Activated naive CD8-positive, alpha-beta T cell treated with anti-CD3 and anti-CD28 coated beads for 36 hours (primary cell): Measurements from ENCODE around the gene SCYGR2. TPM values are rescaled to one million over a fixed set of nuclear protein-coding genes. Genes with fewer than 3 reads are reported as not detected.

Source experiments
- DNase-seq: peaks from one replicate; pipeline ENCODE4 v3.0.0; 2021
- H3K27ac Mint-ChIP-seq: one replicate; pipeline ENCODE4 v1.8.0; 2022; ENCODE audit warnings: mild to moderate bottlenecking, moderate library complexity, mixed read lengths
- H3K27me3 Mint-ChIP-seq: one replicate; pipeline ENCODE4 v1.8.0; 2022; ENCODE audit warnings: mild to moderate bottlenecking, mixed read lengths
- H3K36me3 Mint-ChIP-seq: one replicate; pipeline ENCODE4 v1.8.0; 2021; ENCODE audit warnings: mild to moderate bottlenecking, mixed read lengths
- H3K4me1 Mint-ChIP-seq: one replicate; pipeline ENCODE4 v1.8.0; 2021; ENCODE audit warnings: mixed read lengths
- H3K4me3 Mint-ChIP-seq: one replicate; pipeline ENCODE4 v1.8.0; 2022; ENCODE audit warnings: mild to moderate bottlenecking, moderate library complexity, mixed read lengths
- H3K9me3 Mint-ChIP-seq: one replicate; pipeline ENCODE4 v1.8.0; 2022; ENCODE audit warnings: mixed read lengths
- total RNA-seq, 2 experiments: library from RNA; stranded (reverse); gene quantifications; one replicate each; pipeline ENCODE4 v1.2.3, GENCODE V29; 2021

SCYGR2 gene
- total RNA-seq, 2 experiments from 2014 or later = not detected

- H3K36me3 Mint-ChIP-seq = no peaks in the 10 kb centered on the region
- DNase-seq = no peak
- H3K4me3 Mint-ChIP-seq = no peak overlapping the region
- H3K27me3 Mint-ChIP-seq = peaks cover 13% of the 10 kb centered on the region
- H3K4me1 Mint-ChIP-seq = peaks cover 2% of the 10 kb centered on the region
- H3K9me3 Mint-ChIP-seq = no peaks in the 10 kb centered on the region
- no peak overlapping the region for H3K27ac Mint-ChIP-seq
These were observed 26.7 kb downstream of the SCYGR2 start for GRCh38 chr2:227625420-227625819.

GRCh38 chr2:227626580-227627151 is 28.0 kb downstream of the SCYGR2 start:
- H3K36me3 Mint-ChIP-seq = no peaks in the 10 kb centered on the region
- no peaks in the 10 kb centered on the region for H3K9me3 Mint-ChIP-seq
- H3K4me1 Mint-ChIP-seq = peaks cover 2% of the 10 kb centered on the region
- H3K4me3 Mint-ChIP-seq = no peak overlapping the region
- no peak overlapping the region for H3K27ac Mint-ChIP-seq
- H3K27me3 Mint-ChIP-seq = peaks cover 23% of the 10 kb centered on the region
- DNase-seq = no peak

DNA sequence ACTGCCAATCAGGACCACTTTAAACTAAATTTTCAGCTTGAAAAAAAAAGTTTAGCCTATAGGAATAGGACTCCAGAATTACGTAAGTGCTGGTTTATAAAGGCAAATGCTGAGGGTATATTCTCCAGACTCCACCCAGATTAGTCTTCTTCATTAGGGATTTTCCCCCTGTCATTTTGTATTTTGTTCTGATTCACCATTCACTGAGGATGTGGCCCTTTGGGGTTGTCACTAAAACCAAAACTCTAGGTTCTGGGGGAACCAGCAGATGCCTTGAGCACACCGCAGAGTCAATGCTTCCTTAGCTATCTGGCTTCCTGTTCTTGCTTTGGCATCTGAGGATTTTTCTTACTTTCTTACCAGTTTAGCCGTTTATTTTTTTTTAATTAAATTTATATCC is 29.1 kb downstream of the SCYGR2 start:
- H3K9me3 Mint-ChIP-seq = no peaks in the 10 kb centered on the region
- DNase-seq = no peak
- H3K36me3 Mint-ChIP-seq = no peaks in the 10 kb centered on the region
- H3K27ac Mint-ChIP-seq = no peak overlapping the region
- H3K4me3 Mint-ChIP-seq = no peak overlapping the region
- peaks cover 24% of the 10 kb centered on the region for H3K27me3 Mint-ChIP-seq
- peaks cover 2% of the 10 kb centered on the region for H3K4me1 Mint-ChIP-seq

- Mint-ChIP-seq H3K4me3 (no peak overlapping the region), H3K36me3 (no peaks in the 10 kb centered on the region), H3K4me1 (peaks cover 2% of the 10 kb centered on the region), H3K27me3 (peaks cover 24% of the 10 kb centered on the region), H3K27ac (no peak overlapping the region), H3K9me3 (no peaks in the 10 kb centered on the region)
- DNase-seq = no peak
These were observed 30.7 kb downstream of the SCYGR2 start for GRCh38 chr2:227629435-227629834.

- Mint-ChIP-seq H3K36me3 (no peaks in the 10 kb centered on the region), H3K4me3 (no peak overlapping the region), H3K9me3 (no peaks in the 10 kb centered on the region), H3K27me3 (peaks cover 24% of the 10 kb centered on the region), H3K27ac (no peak overlapping the region), H3K4me1 (peaks cover 2% of the 10 kb centered on the region)
- no peak for DNase-seq
These were observed 31.6 kb downstream of the SCYGR2 start for GRCh38 chr2:227630322-227630721.

GRCh38 chr2:227632827-227633226 is 34.1 kb downstream of the SCYGR2 start:
- Mint-ChIP-seq H3K36me3 (no peaks in the 10 kb centered on the region), H3K27ac (no peak overlapping the region)

GRCh38 chr2:227634201-227634600 is 35.5 kb downstream of the SCYGR2 start:
- H3K9me3 Mint-ChIP-seq = no peaks in the 10 kb centered on the region
- H3K36me3 Mint-ChIP-seq = no peaks in the 10 kb centered on the region
- DNase-seq = no peak
- H3K27me3 Mint-ChIP-seq = peaks cover 21% of the 10 kb centered on the region
- H3K4me1 Mint-ChIP-seq = no peaks in the 10 kb centered on the region
- no peak overlapping the region for H3K4me3 Mint-ChIP-seq
- H3K27ac Mint-ChIP-seq = no peak overlapping the region

More at GRCh38 chr2:227632827-227633226, 34.1 kb downstream of the SCYGR2 start:
- no peak for DNase-seq
- H3K27me3 Mint-ChIP-seq = peaks cover 24% of the 10 kb centered on the region
- H3K4me1 Mint-ChIP-seq = peaks cover under 1% of the 10 kb centered on the region
- no peaks in the 10 kb centered on the region for H3K9me3 Mint-ChIP-seq
- no peak overlapping the region for H3K4me3 Mint-ChIP-seq

GRCh38 chr2:227642656-227643055 is 44.0 kb downstream of the SCYGR2 start:
- no peaks in the 10 kb centered on the region for H3K4me1 Mint-ChIP-seq

DNA sequence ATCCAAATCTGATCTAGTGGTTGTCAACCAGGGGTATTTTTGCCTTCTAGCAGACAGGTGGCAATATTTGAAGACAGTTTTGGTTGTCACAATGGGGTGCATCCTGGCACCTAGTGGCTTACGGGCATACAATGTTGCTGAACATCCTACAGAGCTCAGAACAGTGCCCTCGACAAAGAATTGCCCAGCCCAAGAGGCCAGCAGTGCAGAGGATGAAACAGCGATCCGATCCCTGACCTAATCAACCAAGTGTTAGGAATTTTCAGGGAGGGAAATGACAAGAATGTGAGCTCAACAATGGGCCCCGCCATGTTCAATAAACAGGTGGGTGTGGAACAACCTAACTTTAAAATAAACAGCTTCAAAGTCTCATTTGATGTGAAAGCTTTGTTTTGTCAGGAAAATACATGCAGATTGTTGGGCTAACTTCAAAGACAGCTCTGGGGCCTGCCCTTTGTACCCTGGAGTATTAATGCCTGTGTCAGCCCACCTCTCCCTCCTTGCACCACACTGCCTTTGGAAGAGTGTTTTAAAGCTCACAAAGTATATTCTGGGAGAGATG is 45.4 kb downstream of the SCYGR2 start:
- Mint-ChIP-seq H3K9me3 (no peaks in the 10 kb centered on the region), H3K4me3 (no peak overlapping the region), H3K27me3 (peaks cover 2% of the 10 kb centered on the region), H3K36me3 (no peaks in the 10 kb centered on the region), H3K4me1 (no peaks in the 10 kb centered on the region), H3K27ac (no peak overlapping the region)
- no peak for DNase-seq

More at GRCh38 chr2:227642656-227643055, 44.0 kb downstream of the SCYGR2 start:
- H3K27ac Mint-ChIP-seq = no peak overlapping the region
- no peak overlapping the region for H3K4me3 Mint-ChIP-seq
- no peaks in the 10 kb centered on the region for H3K36me3 Mint-ChIP-seq
- no peaks in the 10 kb centered on the region for H3K27me3 Mint-ChIP-seq
- DNase-seq = no peak
- H3K9me3 Mint-ChIP-seq = no peaks in the 10 kb centered on the region

Other genes with a start within 250 kb of the SCYGR2 start
- gene TM4SF20, start 219.6 kb upstream of the SCYGR2 start, total RNA-seq = not detected
- gene SCYGR1, start 210.9 kb upstream of the SCYGR2 start, total RNA-seq = not detected
- gene AGFG1, start 126.7 kb upstream of the SCYGR2 start, total RNA-seq = 100 to 1,000 TPM; 151 to 162 TPM
- gene SCYGR3, start 15.9 kb downstream of the SCYGR2 start, total RNA-seq = not detected
- gene SCYGR4, start 18.6 kb downstream of the SCYGR2 start, total RNA-seq = not detected
- not detected for gene SCYGR5, start 67.9 kb downstream of the SCYGR2 start, total RNA-seq
- gene SLC19A3, start 119.1 kb downstream of the SCYGR2 start, total RNA-seq = not detected
- not detected for gene SCYGR6, start 125.9 kb downstream of the SCYGR2 start, total RNA-seq
- not detected for gene SCYGR7, start 129.4 kb downstream of the SCYGR2 start, total RNA-seq
- not detected for gene SCYGR8, start 147.0 kb downstream of the SCYGR2 start, total RNA-seq
- gene CCL20, start 214.9 kb downstream of the SCYGR2 start, total RNA-seq = 1 to 10 TPM; 3.1 to 4.4 TPM